Right kidney (tissue), 9 donors: ENCODE measurements around the gene ADGRF3.
"Not testable (repeated sequence)": the region's sequence is repeated elsewhere in the genome, so short reads cannot be mapped to it uniquely, and the experiment has no call there.

Experiments used
- DNase-seq: peaks from one replicate; pipeline ENCODE4 v3.0.0-alpha.2; 2016
- long read RNA-seq, 8 donors: transcript quantifications; one replicate each; lab custom pipeline, GENCODE V29; 2026

The ADGRF3 gene
- long read RNA-seq, donor 1, result 0 reads
- long read RNA-seq, donor 2, result 0 reads
- long read RNA-seq, donor 3, result 0 reads
- long read RNA-seq, donor 4, result 0 reads
- long read RNA-seq, donor 5, result 0 reads
- long read RNA-seq, donor 6, result 0 reads
- long read RNA-seq, donor 7, result 0 reads
- long read RNA-seq, donor 8, partial matches to known transcripts, result 7 of 7 reads
- long read RNA-seq, donor 8, other reads (novel, unspliced or antisense), result 0 of 7 reads

DNA sequence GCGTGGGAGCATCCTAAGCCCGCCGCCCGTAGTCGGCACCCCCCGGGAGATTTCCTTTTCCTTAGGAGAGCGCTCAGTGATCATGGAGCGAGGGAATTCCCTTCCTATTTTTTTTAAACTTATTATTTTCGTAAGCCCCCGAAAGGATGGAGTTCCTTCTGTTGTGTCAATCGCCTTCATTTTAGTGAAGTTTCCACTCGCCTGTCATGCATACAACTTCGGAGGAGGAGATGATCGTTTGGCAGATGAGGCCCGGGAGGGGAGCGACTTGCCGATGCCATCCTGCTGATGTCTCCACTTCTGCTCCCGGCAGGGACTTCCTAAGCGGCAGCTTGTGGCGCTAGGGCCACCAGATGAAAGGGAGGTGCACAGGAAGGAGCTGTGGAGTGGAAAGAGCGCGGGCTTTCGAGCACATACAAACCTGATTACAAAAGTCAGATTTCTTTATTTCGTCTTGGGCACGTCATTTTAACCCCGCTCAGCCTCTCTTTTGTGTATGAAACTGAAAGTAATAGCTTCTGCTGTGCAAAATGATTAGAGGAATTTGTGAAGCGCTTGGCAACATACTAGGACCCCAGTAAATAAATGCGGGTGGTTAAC, at the start of gene ADGRF3:
Gene ADGRF3, minus strand, starts transcription at position 336 of the 600 bp plus-strand sequence. CDS start 555 bp downstream, outside the sequence.
- DNase-seq, result no peak

DNA sequence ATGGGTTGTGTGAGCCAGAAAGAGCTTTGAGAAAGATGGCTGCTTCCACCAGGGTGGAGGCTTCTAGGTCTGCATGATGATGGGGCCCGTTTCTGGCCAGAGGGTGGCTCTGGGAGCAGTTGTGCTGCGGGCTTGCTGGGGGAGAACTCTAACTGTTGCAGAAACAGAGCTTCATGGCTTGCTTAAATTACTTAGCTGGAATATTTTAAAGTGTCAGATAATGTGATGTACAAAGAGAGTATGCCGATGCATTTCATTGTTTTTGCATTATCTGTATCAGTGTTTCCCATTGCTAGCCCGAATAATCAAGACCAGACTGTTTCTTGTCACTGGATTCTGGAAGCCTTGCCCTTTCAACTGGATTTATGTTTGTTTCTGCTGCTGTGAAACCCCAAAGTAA, 48.8 kb upstream of the ADGRF3 start:
- DNase-seq, result no peak

DNA sequence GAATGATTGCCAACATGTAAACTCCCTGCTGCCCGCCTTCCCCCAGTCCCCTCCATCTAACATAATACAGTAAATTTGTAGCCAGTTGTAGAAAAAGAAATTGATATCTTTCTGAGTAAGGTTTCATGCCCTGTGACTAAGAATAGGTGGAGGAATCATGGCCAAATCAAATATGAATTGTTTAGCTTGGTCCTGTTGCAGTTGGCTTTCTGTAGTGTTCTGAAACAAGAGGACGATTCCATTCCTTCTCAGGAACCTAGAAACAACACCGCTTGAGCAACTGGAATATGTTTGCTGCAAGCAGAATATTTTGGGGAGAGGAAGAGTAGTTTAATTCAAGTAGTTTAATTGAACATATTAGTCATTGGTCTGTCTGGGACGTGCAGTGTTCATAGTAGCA, 48.1 kb upstream of the ADGRF3 start:
- DNase-seq, result no peak

DNA sequence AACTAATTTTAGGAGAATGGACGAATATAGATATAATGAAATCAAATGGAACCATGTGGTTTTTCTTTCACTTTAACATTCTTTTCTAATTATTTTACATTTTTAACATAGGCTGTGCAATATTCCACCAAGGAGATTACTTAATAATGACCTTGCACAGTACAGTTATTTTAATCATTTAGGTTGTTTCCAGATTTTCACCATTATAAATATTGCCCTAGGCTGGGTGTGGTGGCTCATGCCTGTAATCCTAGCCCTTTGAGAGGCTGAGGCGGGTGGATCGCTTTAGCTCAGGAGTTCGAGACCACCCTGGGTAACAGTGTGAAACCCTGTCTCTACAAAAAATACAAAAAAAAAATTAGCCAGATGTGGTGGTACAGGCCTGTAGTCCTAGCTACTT, 40.6 kb upstream of the ADGRF3 start:
- no peak for DNase-seq

- DNase-seq, result no peak
Measured at GRCh38 chr2:26384597-26384996, 38.0 kb upstream of the ADGRF3 start.

DNA sequence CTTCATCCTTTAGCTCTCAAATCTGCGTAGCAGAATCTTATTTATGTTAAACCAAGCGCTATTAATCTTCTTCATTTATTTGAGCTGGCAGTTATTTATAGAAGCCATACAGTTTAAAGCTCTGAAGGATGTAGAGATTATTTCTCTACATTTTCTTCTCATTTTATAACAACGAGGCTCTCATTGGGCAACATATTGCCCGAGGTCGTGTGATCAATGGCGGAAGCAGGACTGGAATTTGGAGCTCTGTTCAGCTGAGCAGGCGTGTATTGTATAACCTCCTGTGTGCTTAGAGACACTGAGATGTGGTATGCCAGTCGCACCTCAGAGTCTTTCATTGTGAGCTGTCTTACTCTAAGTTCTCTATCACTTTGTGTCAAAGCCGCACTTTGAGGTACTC, 37.6 kb upstream of the ADGRF3 start:
- DNase-seq, result no peak

- no peak for DNase-seq
Measured at GRCh38 chr2:26382564-26382963, 36.0 kb upstream of the ADGRF3 start.

- DNase-seq, result no peak
Measured at GRCh38 chr2:26380281-26380680, 33.7 kb upstream of the ADGRF3 start.

DNA sequence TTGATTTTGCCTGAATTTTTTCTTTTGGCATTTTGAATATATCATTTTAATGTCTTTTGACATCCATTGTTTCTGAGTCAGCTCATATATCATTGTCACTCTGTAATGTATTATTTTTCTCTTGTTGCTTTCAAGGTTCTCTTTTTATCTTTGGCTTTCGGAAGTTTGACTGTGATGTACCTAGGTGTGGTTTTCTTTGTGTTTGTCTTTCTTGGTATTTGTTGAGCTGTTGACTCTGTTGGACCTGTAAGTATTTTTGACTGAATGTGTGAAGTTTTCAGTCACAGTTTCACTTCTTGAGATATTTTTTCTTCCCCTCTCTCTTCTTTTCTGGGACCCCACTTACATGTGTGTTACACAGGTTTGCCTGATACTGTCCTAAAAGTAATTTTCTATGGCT, 30.2 kb upstream of the ADGRF3 start:
- no peak for DNase-seq

DNA sequence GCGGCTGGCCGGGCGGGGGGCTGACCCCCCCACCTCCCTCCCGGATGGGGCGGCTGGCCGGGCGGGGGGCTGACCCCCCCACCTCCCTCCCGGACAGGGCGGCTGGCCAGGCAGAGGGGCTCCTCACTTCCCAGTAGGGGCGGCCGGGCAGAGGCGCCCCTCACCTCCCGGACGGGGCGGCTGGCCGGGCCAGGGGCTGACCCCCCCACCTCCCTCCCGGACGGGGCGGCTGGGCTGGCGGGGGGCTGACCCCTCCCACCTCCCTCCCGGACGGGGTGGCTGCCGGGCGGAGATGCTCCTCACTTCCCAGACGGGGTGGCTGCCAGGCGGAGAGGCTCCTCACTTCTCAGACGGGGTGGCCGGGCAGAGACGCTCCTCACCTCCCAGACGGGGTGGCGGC, 24.3 kb upstream of the ADGRF3 start:
- not testable (repeated sequence) for DNase-seq

GRCh38 chr2:26369664-26370063, 23.1 kb upstream of the ADGRF3 start:
- DNase-seq, result not testable (repeated sequence)

DNA sequence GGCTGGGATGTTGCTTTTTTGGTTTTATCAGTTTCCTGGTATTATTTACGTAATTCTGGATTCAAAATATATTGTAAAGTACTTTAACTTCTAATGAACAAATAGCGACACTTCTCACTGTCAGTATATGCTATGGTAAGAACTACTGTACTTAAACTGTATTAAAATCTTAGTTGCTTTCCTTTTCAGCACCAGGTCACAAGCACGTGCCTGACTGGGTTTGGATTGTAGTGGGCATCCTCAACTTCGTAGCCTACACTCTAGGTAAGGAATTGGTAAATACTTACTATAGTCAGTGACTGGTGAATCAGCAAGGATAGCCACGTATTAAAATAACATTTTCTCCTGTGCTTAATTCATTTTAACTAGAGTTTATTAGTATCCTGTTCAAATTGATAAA, 20.4 kb upstream of the ADGRF3 start:
- no peak for DNase-seq

- DNase-seq, result no peak
Measured at GRCh38 chr2:26364669-26365068, 18.1 kb upstream of the ADGRF3 start.

GRCh38 chr2:26363958-26364357, 17.4 kb upstream of the ADGRF3 start:
- DNase-seq, result no peak

DNA sequence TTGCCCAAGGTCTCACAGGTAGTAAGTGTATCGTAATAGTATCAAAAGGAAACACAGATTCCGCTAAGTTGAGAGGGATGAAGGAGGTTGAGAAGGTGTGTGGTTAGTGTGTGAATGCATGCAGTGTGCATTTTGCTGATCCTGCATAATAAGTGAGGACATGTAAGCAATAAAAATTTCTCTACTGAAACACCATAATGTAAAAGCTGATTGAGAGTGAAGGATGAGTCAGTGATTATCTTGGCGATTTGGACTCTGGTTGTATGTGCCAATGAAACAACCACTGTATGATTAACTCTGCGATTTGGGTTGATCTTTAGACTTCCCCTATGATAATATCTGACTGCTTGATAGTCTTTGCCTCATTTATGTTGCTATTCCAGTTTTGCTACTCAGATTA, 16.7 kb upstream of the ADGRF3 start:
- DNase-seq, result no peak

DNA sequence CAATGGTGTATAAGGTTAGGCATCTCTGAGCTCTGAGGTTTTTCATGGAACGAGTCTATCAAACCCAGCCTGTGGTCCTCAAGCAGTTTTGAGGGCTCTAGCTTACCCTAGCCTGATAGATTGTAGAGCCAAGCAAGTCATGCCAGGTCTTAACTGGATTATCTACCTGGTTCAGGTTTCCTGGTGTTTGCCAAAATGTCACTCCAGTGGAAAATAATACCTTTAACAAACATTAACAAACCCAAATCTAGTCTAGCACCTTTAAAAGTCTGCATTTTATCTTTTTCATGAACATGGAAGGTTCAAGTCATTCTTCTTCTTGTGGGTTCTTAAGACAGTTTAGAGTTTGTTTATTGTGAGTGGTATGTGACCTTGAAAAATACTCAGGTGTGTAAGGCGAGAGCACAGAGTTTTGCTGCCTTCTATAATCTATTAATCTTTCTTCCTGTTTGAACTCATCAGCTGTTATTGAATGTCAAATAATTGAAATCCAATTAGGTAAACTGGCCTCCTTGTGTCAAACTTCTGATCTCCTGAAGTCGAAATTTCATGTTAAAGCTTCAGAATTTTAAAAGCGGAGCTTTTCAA, 13.4 kb upstream of the ADGRF3 start:
- DNase-seq, result no peak

DNA sequence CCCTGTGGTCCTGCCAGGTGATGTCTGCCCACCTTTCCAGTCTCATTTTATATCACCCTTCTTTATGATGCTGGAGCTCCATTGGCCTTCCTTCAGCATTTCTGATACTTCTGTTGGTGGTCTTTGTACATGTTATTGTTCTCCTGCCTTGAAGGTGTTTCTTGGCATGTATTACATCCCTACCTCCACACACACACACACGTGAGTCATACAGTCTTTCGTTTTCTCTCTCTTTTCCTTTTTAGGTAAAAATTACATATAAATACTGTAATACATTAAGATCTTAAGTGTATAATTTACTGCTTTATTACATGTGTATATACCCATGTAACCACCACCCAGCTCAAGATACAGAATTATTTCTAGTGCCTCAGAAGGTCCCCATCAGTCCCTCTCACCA, 10.2 kb upstream of the ADGRF3 start:
- no peak for DNase-seq

DNA sequence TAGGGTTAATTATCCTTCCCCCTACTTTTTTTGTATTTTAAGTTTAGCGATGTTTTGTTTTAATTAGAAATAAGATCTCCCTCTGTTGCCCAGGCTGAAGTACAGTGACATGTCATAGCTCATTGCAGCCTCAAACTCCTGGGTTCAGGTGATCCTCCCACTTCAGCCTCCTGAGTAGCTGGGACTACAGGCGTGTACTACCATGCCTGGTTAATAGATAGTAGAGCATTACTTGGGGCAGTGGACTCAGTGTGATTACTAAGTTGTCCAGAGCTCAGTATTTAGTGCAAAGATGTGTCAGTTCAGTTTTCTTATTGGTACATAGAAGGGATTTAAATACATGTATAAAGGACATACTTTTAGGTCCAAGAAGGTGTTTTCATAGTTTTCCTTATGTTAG, 9.5 kb upstream of the ADGRF3 start:
- DNase-seq, result no peak

- DNase-seq, result peak; percentile 25
Measured at GRCh38 chr2:26355038-26355995, 8.7 kb upstream of the ADGRF3 start.

DNA sequence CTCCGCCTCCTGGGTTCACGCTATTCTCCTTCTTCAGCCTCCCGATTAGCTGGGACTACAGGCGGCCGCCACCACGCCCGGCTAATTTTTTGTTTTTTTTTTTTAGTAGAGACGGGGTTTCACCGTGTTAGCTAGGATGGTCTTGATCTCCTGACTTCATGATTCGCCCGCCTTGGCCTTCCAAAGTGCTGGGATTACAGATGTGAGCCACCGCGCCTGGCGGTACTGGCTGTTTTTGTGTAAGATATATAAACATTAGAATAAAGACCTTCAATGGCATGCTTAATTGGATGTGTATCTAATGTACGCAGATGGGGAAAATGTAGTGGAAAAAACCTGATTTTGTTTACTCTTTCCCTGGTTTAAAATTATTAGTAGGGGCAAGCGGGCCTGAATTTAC, 7.9 kb upstream of the ADGRF3 start:
- DNase-seq, result not testable (repeated sequence)

DNA sequence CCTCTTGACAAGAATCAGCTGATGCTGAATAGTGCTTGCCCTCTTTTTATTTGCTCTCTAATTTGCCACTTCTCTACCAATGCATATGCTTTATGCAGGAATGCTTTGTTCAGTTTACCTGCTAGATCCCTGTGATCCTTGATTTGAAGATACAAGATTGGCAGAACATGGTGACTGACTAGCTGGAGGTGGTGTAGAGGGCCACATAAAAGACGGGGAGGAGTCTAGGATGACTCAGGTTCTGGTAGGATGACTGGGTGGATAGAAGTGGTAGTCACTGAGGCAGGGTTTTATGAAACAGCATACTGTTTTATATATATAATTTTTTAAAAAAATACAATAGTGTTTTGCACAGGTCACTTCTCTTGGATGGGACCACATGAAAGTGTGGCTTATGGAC, 6.3 kb upstream of the ADGRF3 start:
- no peak for DNase-seq

DNA sequence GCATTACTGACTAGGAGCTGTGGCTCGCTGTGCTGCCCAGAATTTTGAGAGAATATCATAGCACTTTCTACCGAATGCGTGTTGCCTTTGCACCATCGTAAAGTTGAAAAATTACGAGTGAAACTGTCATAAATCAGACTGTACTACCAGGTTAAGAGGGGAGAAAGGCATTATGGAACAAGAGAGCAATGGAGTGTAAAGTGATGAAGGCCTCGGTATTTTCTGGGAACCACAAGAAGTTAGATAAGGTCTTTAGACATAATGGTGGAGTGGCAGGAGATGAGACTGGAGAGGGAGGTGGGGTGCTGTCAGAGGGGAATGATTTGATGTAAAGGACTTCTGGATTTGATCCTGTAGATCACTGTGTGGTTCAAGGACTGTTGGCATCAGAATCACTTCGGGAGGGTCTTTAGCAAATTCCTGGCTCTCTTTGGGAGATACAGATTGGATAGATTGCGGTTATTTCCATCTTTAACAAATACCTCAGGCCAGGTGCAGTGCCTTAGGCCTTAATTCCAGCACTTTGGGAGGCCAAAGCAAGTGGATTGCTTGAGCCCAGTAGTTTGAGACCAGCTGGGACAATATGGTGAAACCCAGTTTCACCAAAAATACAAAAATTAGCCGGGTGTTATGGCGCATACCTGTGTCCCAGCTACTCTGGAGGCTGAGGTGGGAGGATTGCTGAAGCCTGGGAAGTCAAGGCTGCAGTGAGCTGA, 4.9 kb upstream of the ADGRF3 start:
- DNase-seq, result no peak
